ENCODE measurements around the gene ARHGAP25.
A peak's percentile ranks its signal among the peaks of the same experiment; 100 is the strongest.

ARHGAP25 gene

DNA sequence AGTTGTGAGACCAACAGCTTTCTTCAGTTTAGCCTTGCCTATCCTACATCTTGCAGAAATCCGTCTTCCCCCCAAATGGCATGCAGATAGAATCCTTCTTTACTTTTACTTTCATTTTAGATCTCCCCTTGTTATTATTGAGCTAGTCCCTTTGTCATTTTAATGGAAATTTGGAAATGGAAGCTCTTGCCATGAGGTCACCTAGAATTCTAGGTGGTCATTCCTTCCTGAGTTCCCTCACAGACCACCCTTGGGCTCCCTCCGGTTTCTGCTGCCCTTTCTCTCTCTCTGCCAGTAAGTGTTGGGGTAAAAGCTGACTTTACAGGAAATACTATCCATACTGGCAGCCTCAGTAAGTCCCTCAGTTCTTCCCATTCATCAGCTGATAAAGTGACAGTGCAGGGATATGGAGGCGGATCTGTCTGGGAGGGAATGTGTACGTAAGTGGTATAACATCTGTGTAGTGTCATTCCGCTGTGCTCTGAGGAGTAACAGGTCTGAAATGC lies 30.2 kb downstream of the ARHGAP25 start:
- FAIRE-seq (no peak), DNase-seq (ENCODE audit: insufficient read length, low spot score) (no peak)

DNA sequence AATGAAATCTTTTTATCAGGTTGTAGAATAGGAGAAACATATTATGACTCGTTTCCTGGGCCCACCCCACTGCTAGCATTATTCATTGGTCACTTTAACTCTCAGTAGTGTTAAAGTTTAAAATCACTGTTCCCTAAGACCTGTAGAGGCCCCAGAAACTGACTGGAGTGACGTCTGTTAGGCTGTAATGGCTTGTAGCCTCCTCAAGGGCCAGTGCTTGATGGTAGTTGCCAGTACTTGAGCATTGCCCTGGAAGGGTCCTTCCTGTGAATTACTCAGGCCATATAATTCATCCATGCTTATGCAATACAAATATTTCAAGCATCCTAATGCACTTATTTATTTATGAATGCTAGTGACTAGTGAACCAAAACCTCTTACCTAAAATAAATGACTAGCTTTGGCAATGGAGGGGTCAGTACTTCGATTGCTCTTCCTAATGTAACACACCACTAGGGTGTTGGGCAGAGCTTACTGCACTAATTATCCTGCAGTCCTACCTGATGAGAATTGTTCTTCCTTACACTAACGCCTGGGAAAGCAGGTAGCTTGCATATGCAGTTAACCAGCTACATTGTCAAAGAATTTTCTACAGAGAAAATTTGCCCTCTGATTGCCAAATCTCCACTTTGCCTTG lies 31.2 kb downstream of the ARHGAP25 start:
- FAIRE-seq (no peak), DNase-seq (ENCODE audit: insufficient read length, low spot score) (no peak)

DNA sequence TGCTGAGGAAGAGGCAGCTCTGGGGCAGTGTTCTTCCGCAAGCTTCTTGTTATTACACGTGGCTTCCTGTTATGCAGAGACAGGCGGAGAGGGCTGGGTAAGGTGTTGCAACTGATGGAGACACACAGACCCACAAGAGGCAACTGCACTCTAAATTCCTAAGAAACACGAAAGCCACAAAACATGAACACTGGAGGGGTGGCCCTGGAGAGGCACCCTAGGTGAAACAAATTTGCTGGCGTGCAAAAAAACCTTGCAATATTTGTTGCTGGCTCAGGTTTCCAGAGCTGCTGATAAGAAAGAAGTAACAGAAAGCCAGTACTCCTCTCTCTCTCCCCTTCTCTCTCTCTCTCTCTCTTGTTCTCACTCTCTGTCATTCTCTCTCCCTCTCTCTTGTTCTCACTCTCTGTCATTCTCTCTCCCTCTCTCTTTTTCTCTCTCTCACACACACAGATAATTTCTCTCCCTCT lies 31.8 kb downstream of the ARHGAP25 start:
- no peak for DNase-seq (ENCODE audit: insufficient read length, low spot score)
- FAIRE-seq: peak; percentile 91

- FAIRE-seq: peak; percentile 86
- no peak for DNase-seq (ENCODE audit: insufficient read length, low spot score)
These were observed 32.7 kb downstream of the ARHGAP25 start for GRCh38 chr2:68767031-68767961.

- FAIRE-seq: peak; percentile 8
- DNase-seq (ENCODE audit: insufficient read length, low spot score): no peak
These were observed 33.4 kb downstream of the ARHGAP25 start for GRCh38 chr2:68767996-68768395.

DNA sequence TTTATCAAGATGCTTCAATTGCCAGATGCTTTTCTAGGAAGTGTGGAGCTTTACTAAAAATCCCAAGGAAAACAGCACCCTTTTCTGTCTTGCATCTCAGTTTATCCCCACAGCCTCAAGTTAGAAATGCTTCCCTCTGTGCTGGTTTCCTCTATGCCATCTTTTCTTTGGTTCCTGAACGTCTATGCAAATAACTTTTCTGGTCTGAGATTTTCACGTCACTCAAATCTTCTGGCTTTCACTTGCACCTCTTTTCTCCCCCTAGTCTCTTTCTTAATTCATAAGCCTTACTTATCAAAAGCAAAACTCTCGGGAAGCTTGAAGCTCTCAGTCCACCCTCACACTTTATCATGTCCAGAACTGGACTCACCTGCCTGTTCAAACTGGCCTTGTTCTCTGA lies 33.9 kb downstream of the ARHGAP25 start:
- DNase-seq (ENCODE audit: insufficient read length, low spot score) (no peak), FAIRE-seq (peak; percentile 18)

DNA sequence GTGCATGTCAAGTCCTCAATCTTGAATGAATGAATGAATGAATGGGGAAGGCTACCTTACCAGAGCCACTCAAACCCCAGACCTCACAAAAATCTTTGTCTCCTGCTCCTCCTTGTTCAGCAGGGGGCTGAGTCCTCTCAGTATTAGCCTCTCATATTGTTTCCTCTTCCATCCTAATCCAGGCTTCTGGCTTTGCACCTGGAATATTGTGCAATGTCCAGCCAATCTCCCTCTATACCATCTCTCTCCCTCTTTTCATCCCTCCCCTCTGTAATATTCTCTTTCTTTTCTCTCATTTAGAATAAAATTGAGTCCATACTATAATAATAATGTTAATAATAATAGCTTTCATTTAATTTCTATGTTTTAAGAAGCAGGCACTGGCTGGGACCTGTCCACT lies 34.3 kb downstream of the ARHGAP25 start:
- FAIRE-seq: no peak
- no peak for DNase-seq (ENCODE audit: insufficient read length, low spot score)

DNA sequence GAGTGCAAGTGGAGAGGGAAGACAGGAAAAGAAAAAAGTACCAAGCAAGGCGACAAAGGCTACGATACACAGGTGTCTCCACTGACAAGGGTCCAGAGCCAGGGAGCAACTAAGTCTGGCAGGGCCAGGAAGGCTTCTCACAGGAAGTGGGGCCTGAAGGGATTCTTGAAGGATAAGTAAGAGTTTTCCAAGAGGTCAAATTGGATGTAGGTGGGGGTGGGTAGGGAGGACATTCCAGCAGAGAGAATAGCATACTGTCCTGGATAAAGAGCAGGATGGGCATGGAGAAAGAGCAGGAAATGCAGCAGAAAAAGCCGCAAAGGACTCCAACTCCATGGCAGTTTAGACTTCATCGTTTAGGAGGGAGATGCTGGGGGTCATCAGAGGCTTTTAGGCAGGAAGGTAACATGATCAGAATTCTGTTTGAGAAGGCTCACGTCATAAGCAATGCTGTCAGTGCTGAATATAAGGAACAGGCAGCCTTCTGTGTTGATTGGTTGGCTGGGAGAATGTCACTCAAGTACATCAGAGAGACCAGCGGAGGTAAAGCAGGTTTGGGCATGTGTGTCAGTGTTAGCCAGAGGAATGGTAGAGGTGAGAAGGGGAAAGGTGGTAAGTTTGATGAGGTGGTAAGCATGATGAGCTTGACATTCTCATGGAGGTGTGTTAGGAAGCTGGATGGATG lies 35.1 kb downstream of the ARHGAP25 start:
- peak; percentile 56 for FAIRE-seq
- no peak for DNase-seq (ENCODE audit: insufficient read length, low spot score)

DNA sequence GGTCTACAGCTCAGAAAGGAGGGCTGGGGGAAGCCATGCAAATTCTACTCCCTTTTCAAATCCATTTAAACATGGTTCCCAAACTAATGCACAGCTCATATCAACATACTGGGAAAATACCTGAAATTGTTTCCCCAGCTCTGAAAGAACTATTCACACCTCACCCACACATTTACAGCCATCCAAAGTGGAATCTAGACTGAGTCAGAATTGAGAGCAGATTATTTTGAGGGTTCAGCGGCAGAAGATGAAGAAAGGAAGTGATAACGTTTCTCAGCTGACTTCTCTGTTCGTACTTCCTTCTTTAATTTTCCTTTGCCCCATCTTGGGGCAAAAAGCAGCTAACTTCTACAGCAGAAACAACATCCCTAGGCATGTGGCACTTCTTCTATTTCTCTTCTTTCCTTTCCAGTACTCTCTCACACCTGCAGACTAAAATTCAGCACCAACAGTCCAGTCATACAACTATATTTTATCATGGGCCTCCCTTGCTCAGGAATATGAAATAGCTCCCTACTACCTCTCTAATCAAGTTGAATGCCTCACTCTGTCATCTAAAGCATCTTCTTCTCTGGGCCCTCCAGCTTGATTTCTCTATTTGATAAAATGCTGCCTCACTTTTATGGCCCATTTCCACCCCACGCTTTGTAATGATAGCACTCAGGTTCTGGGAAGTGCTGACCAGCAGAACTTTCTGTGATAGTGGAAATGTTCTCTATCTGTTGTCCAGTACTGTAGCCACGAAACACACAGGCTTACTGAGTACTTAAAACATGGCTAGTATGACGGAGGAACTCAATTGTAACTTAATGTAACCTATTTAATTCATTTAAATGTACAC lies 35.9 kb downstream of the ARHGAP25 start:
- no peak for FAIRE-seq
- DNase-seq (ENCODE audit: insufficient read length, low spot score): no peak

GRCh38 chr2:68771211-68771751 lies 36.7 kb downstream of the ARHGAP25 start:
- DNase-seq (ENCODE audit: insufficient read length, low spot score): no peak
- peak; percentile 8 for FAIRE-seq

DNA sequence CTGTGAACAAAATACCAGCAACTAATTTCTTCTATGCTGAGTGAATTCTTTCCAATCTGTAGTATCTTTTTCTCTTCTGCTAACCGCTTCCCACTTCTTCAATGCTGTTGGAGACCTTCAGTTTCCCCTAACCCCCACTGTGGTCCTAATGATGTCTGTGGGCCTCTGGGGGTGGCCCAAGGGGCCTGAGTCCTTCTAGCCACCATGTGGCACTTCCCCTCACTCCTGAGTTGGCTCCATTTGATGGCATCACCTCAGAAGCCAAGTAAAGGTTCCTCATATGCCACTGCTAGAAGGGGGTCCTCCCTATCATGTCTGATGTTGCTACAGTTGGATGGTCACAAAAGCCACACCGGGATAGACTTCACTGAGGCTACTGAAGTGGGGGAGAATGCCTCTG lies 37.5 kb downstream of the ARHGAP25 start:
- FAIRE-seq: no peak
- DNase-seq (ENCODE audit: insufficient read length, low spot score): no peak

GRCh38 chr2:68774569-68775271 lies 40.1 kb downstream of the ARHGAP25 start:
- DNase-seq (ENCODE audit: insufficient read length, low spot score): peak; percentile 42
- FAIRE-seq: peak; percentile 89

GRCh38 chr2:68775272-68775842 lies 40.7 kb downstream of the ARHGAP25 start:
- FAIRE-seq (no peak), DNase-seq (ENCODE audit: insufficient read length, low spot score) (no peak)

DNA sequence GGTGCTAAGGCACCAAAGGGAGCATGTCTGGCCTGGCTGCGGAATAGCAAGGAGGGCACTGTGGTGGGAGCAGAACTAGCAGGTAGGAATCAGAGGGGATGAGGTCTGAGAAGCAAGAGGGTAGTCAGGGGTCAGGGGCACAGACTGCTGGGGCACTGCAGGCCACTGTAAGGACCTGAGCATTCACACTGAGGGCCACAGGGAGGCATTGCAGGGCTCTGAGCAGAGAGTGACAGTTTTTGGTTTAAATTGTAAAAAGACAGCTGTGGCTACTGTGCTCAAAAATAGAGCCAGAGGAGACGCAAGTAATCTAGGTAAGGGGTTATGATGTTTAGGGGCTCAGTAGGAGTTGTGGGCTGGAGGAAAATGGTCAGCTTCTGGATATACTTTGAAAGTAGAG lies 41.5 kb downstream of the ARHGAP25 start:
- DNase-seq (ENCODE audit: insufficient read length, low spot score) (no peak), FAIRE-seq (no peak)

- FAIRE-seq: no peak
These were observed 45.0 kb downstream of the ARHGAP25 start for GRCh38 chr2:68779595-68779994.

GRCh38 chr2:68784188-68784587 lies 49.6 kb downstream of the ARHGAP25 start:
- DNase-seq (ENCODE audit: insufficient read length, low spot score): no peak
- FAIRE-seq: no peak

More at GRCh38 chr2:68779595-68779994, 45.0 kb downstream of the ARHGAP25 start:
- DNase-seq (ENCODE audit: insufficient read length, low spot score): no peak

GRCh38 chr2:68784915-68785314 lies 50.3 kb downstream of the ARHGAP25 start:
- no peak for DNase-seq (ENCODE audit: insufficient read length, low spot score)
- FAIRE-seq: no peak

DNA sequence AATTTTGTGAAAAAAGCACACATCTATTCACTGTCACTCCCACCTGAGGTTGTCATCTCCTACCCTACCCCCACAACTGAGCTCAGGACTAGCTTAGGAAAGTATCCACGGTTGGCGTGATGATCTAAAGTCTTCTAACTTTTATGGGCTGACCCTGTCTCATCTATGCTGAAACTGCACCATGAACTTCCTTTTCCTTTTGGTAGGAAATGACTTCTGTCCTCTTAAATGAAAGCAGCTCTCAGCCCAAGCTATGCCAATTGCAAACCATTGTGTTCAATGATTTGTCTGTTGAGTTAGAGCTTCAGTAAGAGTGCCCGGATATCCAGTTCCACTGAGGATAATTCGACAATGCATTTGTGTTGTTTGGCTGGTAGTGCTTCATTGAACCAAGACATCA lies 52.7 kb downstream of the ARHGAP25 start:
- no peak for FAIRE-seq

GRCh38 chr2:68789603-68790002 lies 55.0 kb downstream of the ARHGAP25 start:
- FAIRE-seq: peak; percentile 99
- peak; percentile 50 for DNase-seq (ENCODE audit: insufficient read length, low spot score)

More for the DNA sequence above, 52.7 kb downstream of the ARHGAP25 start:
- no peak for DNase-seq (ENCODE audit: insufficient read length, low spot score)
